H1 (cell line): ENCODE data around the gene AP3B2. TPM values are rescaled to one million over a fixed set of nuclear protein-coding genes. Genes with fewer than 3 reads are reported as not detected.

Experiments
- CTCF ChIA-PET: fragments of 300-600 bp; sonication (Branson Sonifier 250); formaldehyde crosslinking; loops from one replicate; lab custom pipeline; 2021; ENCODE audit not compliant: partially characterized antibody; lab: Charles Lee
- POLR2A ChIA-PET: fragments of 300-600 bp; sonication (Branson Sonifier 250); formaldehyde crosslinking; loops from one replicate; lab custom pipeline; 2021; ENCODE audit warnings: inconsistent platforms; ENCODE audit not compliant: partially characterized antibody; lab: Charles Lee
- DNase-seq, 2 experiments: peaks; one replicate each; pipeline versions ENCODE4 v3.0.0 to v3.0.0-alpha.2; 2010 to 2022; ENCODE audit warnings: low spot score in 2 of 2, low read depth in 1 of 2, mixed read lengths in 1 of 2
- FAIRE-seq: peaks from 2 replicates; lab custom pipeline; 2011; peaks lifted over from hg19 to GRCh38; lab: Jason Lieb, UNC
- H2AFZ ChIP-seq: 2 replicates; pipeline ENCODE4 v1.8.1; 2012; ENCODE audit warnings: low read length, inconsistent platforms
- H2AK5ac ChIP-seq: 2 replicates; pipeline ENCODE4 v1.6.1; 2013; ENCODE audit warnings: low read depth, low read length
- H2BK120ac ChIP-seq: replicated peaks from 2 replicates; pipeline ENCODE3; 2013; ENCODE audit warnings: low read depth, low read length, inconsistent platforms
- H2BK12ac ChIP-seq: 2 replicates; pipeline ENCODE4 v1.6.1; 2013; ENCODE audit warnings: low read depth, low read length
- H2BK15ac ChIP-seq: 2 replicates; pipeline ENCODE4 v1.6.1; 2013; ENCODE audit warnings: low read length
- H2BK20ac ChIP-seq: 2 replicates; pipeline ENCODE4 v1.6.1; 2013; ENCODE audit warnings: low read length
- H2BK5ac ChIP-seq: 2 replicates; pipeline ENCODE4 v1.6.1; 2013; ENCODE audit warnings: low read depth, low read length
- H3K14ac ChIP-seq: 2 replicates; pipeline ENCODE4 v1.6.1; 2013; ENCODE audit warnings: inconsistent platforms; ENCODE audit not compliant: insufficient read length
- H3K18ac ChIP-seq: 2 replicates; pipeline ENCODE4 v1.6.1; 2013; ENCODE audit warnings: low read length; ENCODE audit errors: extremely low read depth
- H3K23ac ChIP-seq: 2 replicates; pipeline ENCODE4 v1.6.1; 2013; ENCODE audit warnings: inconsistent platforms; ENCODE audit not compliant: insufficient read length
- H3K23me2 ChIP-seq: 2 replicates; pipeline ENCODE4 v1.6.1; 2013; ENCODE audit warnings: low read depth, low read length
- H3K27ac ChIP-seq: 2 replicates; pipeline ENCODE4 v1.6.1; 2011; ENCODE audit warnings: low read depth, low read length, inconsistent platforms
- H3K27me3 ChIP-seq, 4 experiments: replicated peaks in 1 of 4; 1 replicate in 1 of 4; 2 replicates in 3 of 4; pipeline versions ENCODE4 v1.6.1 to v1.8.1; 2011 to 2013; ENCODE audit warnings: low read length in 3 of 4, mild to moderate bottlenecking in 3 of 4, inconsistent platforms in 2 of 4, mixed read lengths in 2 of 4, moderate library complexity in 1 of 4; ENCODE audit not compliant: control insufficient read depth in 3 of 4, insufficient read depth in 3 of 4; ENCODE audit errors: extremely low read depth in 1 of 4
- H3K36me3 ChIP-seq, 4 experiments: 2 replicates each; pipeline versions ENCODE4 v1.6.1 to v1.8.1; 2011 to 2013; ENCODE audit warnings: mild to moderate bottlenecking in 4 of 4, low read length in 3 of 4, moderate library complexity in 2 of 4, control low read depth in 1 of 4, inconsistent platforms in 1 of 4; ENCODE audit not compliant: insufficient read depth in 4 of 4, control insufficient read depth in 2 of 4
- H3K4ac ChIP-seq: replicated peaks from 2 replicates; pipeline ENCODE3; 2013; ENCODE audit warnings: low read length, low read depth, mixed read lengths, inconsistent platforms; ENCODE audit not compliant: insufficient read length
- H3K4me1 ChIP-seq, 4 experiments: replicated peaks in 1 of 4; 1 replicate in 1 of 4; 2 replicates in 3 of 4; pipeline versions ENCODE4 v1.6.1 to v1.8.1; 2011 to 2013; ENCODE audit warnings: low read length in 3 of 4, inconsistent platforms in 2 of 4, mixed read lengths in 1 of 4; ENCODE audit not compliant: insufficient read depth in 4 of 4, control insufficient read depth in 3 of 4
- H3K4me2 ChIP-seq, 2 experiments: 2 replicates each; pipeline versions ENCODE4 v1.6.1 to v1.8.1; 2011 to 2013; ENCODE audit warnings: low read depth in 2 of 2, low read length in 2 of 2, control low read depth in 1 of 2, inconsistent platforms in 1 of 2, mild to moderate bottlenecking in 1 of 2; ENCODE audit not compliant: insufficient read depth in 1 of 2
- H3K4me3 ChIP-seq, 4 experiments: fragments of 200-600, 300-600 bp in 1 of 4; sonication (generic), shearing (Covaris generic), sonication (Bioruptor Twin) in 1 of 4; 2 replicates each; pipeline versions ENCODE4 v1.5.1 to v1.8.1; 2011 to 2016; ENCODE audit warnings: low read length in 4 of 4, low read depth in 3 of 4, control low read depth in 2 of 4, inconsistent platforms in 2 of 4, mild to moderate bottlenecking in 2 of 4, mixed read lengths in 1 of 4, moderate library complexity in 1 of 4; ENCODE audit not compliant: insufficient read depth in 2 of 4; ENCODE audit errors: extremely low read depth in 1 of 4
- H3K56ac ChIP-seq: replicated peaks from 2 replicates; pipeline ENCODE3; 2013; ENCODE audit warnings: low read depth, mild to moderate bottlenecking, mixed read lengths, low read length, inconsistent platforms; ENCODE audit not compliant: insufficient read length
- H3K79me1 ChIP-seq: 2 replicates; pipeline ENCODE4 v1.6.1; 2013; ENCODE audit warnings: low read depth, low read length, control low read depth
- H3K79me2 ChIP-seq, 2 experiments: 2 replicates each; pipeline versions ENCODE4 v1.6.1 to v1.8.1; 2012 to 2013; ENCODE audit warnings: low read length in 2 of 2, mild to moderate bottlenecking in 2 of 2, inconsistent platforms in 1 of 2; ENCODE audit not compliant: insufficient read depth in 2 of 2, control insufficient read depth in 1 of 2
- H3K9ac ChIP-seq, 4 experiments: replicated peaks in 1 of 4; 1 replicate in 1 of 4; 2 replicates in 3 of 4; pipeline versions ENCODE4 v1.6.1 to v1.8.1; 2011 to 2013; ENCODE audit warnings: low read depth in 3 of 4, low read length in 3 of 4, control low read depth in 2 of 4, mild to moderate bottlenecking in 2 of 4, moderate library complexity in 2 of 4, inconsistent platforms in 1 of 4; ENCODE audit errors: extremely low read depth in 1 of 4
- H3K9me3 ChIP-seq, 2 experiments: 2 replicates each; pipeline versions ENCODE4 v1.6.1 to v1.8.1; 2012 to 2013; ENCODE audit warnings: mild to moderate bottlenecking in 2 of 2, moderate library complexity in 2 of 2, control low read depth in 1 of 2, inconsistent platforms in 1 of 2, low read depth in 1 of 2, low read length in 1 of 2, mixed read lengths in 1 of 2; ENCODE audit not compliant: insufficient read depth in 2 of 2
- H4K20me1 ChIP-seq, 2 experiments: replicated peaks in 1 of 2; 2 replicates each; pipeline versions ENCODE3 to v1.8.1; 2011 to 2013; ENCODE audit warnings: inconsistent platforms in 2 of 2, low read length in 2 of 2, mild to moderate bottlenecking in 1 of 2; ENCODE audit not compliant: insufficient read depth in 2 of 2, control insufficient read depth in 1 of 2
- H4K5ac ChIP-seq: 2 replicates; pipeline ENCODE4 v1.6.1; 2013; ENCODE audit warnings: low read length, low read depth, mixed read lengths, inconsistent platforms; ENCODE audit not compliant: insufficient read length
- H4K8ac ChIP-seq: 2 replicates; pipeline ENCODE4 v1.8.0; 2013; ENCODE audit warnings: mild to moderate bottlenecking, moderate library complexity, low read length, inconsistent platforms; ENCODE audit not compliant: insufficient read depth; ENCODE audit errors: extremely low read depth
- H4K91ac ChIP-seq: replicated peaks from 2 replicates; pipeline ENCODE3; 2013; ENCODE audit warnings: low read length, mixed read lengths, inconsistent platforms; ENCODE audit not compliant: insufficient read length
- CREB1 ChIP-seq: IDR thresholded peaks from 2 replicates; pipeline ENCODE4 v1.6.1; 2012; ENCODE audit warnings: inconsistent platforms
- EGR1 ChIP-seq: IDR thresholded peaks from 2 replicates; pipeline ENCODE4 v1.6.1; 2011; ENCODE audit warnings: low read depth, low read length, borderline replicate concordance
- FOSL1 ChIP-seq: IDR thresholded peaks from 2 replicates; pipeline ENCODE4 v1.6.1; 2011; ENCODE audit warnings: mild to moderate bottlenecking, low read depth, low read length, moderate library complexity; ENCODE audit not compliant: insufficient read depth
- GTF2F1 ChIP-seq: IDR thresholded peaks from 2 replicates; pipeline ENCODE4 v1.6.1; 2012; ENCODE audit warnings: low read depth, low read length, improper control_type of control experiment, borderline replicate concordance
- NRF1 ChIP-seq: IDR thresholded peaks from 2 replicates; pipeline ENCODE4 v1.6.1; 2011; ENCODE audit warnings: mild to moderate bottlenecking, low read depth, low read length, improper control_type of control experiment
- POLR2AphosphoS5 ChIP-seq: IDR thresholded peaks from 2 replicates; pipeline ENCODE4 v1.6.1; 2011; ENCODE audit warnings: low read depth, low read length
- SRF ChIP-seq: IDR thresholded peaks from 2 replicates; pipeline ENCODE4 v1.6.1; 2011; ENCODE audit warnings: mild to moderate bottlenecking, low read depth, low read length, moderate library complexity
- SUZ12 ChIP-seq: fragments of 200-600 bp; sonication (generic); IDR thresholded peaks from 2 replicates; pipeline ENCODE4 v1.6.1; 2012; ENCODE audit warnings: mild to moderate bottlenecking, inconsistent platforms, low read length, moderate library complexity, mixed read lengths
- TCF12 ChIP-seq: IDR thresholded peaks from 2 replicates; pipeline ENCODE4 v1.6.1; 2011; ENCODE audit warnings: low read depth, mild to moderate bottlenecking, low read length
- TEAD4 ChIP-seq: IDR thresholded peaks from 2 replicates; pipeline ENCODE4 v1.6.1; 2012; ENCODE audit warnings: low read depth, low read length, inconsistent platforms, mixed read lengths
- YY1 ChIP-seq: IDR thresholded peaks from 2 replicates; pipeline ENCODE4 v1.6.1; 2011; ENCODE audit warnings: low read depth, mild to moderate bottlenecking, low read length
- WGBS, 2 experiments: shearing (Covaris generic) in 1 of 2; methylation state at CpG; one replicate each; pipeline versions ENCODE4 v1.1.6 to v1.1.7; 2013 to 2015; ENCODE audit warnings: low lambda C conversion rate in 2 of 2, mixed read lengths in 2 of 2, inconsistent platforms in 1 of 2, low coverage in 1 of 2, missing lambda C conversion rate in 1 of 2; ENCODE audit not compliant: insufficient replicate concordance in 2 of 2, insufficient coverage in 1 of 2, insufficient read length in 1 of 2; ENCODE audit errors: extremely low coverage in 1 of 2, missing lambda C conversion rate in 1 of 2; 5-methylcytosine and 5-hydroxymethylcytosine counted together
- polyA plus RNA-seq, 7 experiments: library from polyadenylated mRNA; depleted of rRNA in 3 of 7; stranded (reverse) in 5 of 7; unstranded in 2 of 7; fragments of >200 nt in 5 of 7; fragments of 200-250 nt in 2 of 7; gene quantifications; 1 replicate in 5 of 7; 2 replicates in 1 of 7; 4 replicates in 1 of 7; pipeline versions ENCODE4 v1.2.1 to v1.2.3, GENCODE V29; 2011 to 2013; ENCODE audit warnings: missing spikeins in 2 of 7, mixed read lengths in 2 of 7
- total RNA-seq: library from RNA; stranded (reverse); fragmentation: NEBNext Ultra II Directional; extraction: Animal tissue kit (Norgen Biotek cat#: 25700); gene quantifications from 2 replicates; pipeline ENCODE4 v1.2.1, GENCODE V29; 2021

AP3B2 gene
- total and polyA plus RNA-seq, 2 of the 8 experiments (the other 6 are each of a cell fraction or from before 2014, with no cell fraction given), result 21.8 to 25.7 TPM

DNA sequence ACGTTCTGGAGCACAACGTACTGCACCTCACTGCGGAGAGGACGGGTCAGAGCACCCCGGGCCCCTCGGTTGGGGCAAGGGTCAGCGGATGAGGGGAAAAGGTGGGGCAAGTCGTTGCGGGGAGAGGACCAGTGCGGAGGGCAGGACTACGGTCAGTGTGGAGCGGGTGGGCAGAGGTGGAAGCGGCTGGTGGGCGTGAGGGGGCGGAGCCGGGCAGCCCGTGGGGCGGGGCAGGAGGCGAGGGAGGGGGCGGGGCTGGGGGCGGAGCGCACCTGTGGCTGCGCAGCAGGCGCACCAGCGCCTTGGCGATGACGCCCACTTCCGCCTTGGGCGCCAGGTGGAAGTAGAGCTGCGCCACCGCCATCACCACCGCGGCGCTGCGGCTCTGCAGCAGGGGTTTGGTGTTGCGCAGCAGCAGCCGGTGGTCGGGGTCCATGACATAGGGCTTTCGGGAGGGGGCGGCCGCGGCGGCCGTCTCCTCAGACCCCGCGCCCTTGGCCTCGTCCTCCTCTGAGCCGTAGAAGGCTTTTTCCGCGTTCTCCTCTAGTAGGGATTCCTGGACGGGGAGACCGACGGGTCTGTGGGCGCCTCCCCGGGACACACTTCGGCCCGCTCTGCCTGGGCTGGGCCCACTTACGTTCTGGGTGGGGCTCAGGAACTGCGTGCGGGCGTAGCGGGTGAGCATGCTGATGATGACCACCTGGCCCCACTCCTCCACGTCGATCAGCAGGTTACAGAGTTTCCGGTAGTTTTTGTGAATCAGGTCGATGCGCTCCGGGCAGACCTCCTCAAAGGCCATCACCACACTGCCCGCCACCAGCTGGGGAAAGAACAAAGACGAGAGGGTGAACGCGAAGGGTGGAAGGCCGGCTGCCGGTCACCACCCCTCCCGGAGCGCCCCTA, 29.2 kb downstream of the AP3B2 start:
- ChIA-PET POLR2A (interaction anchor here (1.0 to 2.6 kb wide), 15 partner anchors 13 to 148 kb away, joined by 3 to 15 read pairs (median 5); partner anchors contain the start of genes AP3B2 and RPS17), CTCF (interaction anchor here (0.9 to 1.5 kb wide), 10 partner anchors 8 to 150 kb away, joined by 3 to 6 read pairs (median 4); partner anchors contain the start of gene CPEB1)
- H3K23me2 ChIP-seq, result peaks cover 15% of the 10 kb centered on the region; the same call in 1 of the 2 replicates
- peak overlapping the region; percentile 76 for H3K27ac ChIP-seq
- H3K4me3 ChIP-seq, result peak overlapping the region; percentile 61 to 76 (median 71)
- no peaks in the 10 kb centered on the region for H4K20me1 ChIP-seq
- H3K9me3 ChIP-seq, result no peaks in the 10 kb centered on the region
- peak overlapping the region; percentile 97; the same call in 1 of the 2 replicates for H2AFZ ChIP-seq
- peak overlapping the region in 3 of 4 experiments; percentile 49 to 82 (median 52); a peak in 6 of 7 replicates for H3K9ac ChIP-seq
- peak overlapping the region; percentile 33; the same call in 1 of the 2 replicates for H2AK5ac ChIP-seq
- H3K36me3 ChIP-seq, result no peaks in the 10 kb centered on the region
- peak overlapping the region; percentile 92 to 99 for H3K4me2 ChIP-seq
- H4K8ac ChIP-seq, result peak overlapping the region; percentile 94
- H2BK12ac ChIP-seq, result peak overlapping the region; percentile 75; the same call in 1 of the 2 replicates
- H2BK15ac ChIP-seq, result peak overlapping the region; percentile 97; the same call in 1 of the 2 replicates
- peak overlapping the region; percentile 76 for H4K5ac ChIP-seq
- H2BK20ac ChIP-seq, result no peak overlapping the region; the same call in 1 of the 2 replicates
- WGBS, 2 experiments, result 6% methylated on average over 59 of the region's 76 CpGs; no CpG with 5 or more reads in 1 of the 2 experiments
- H3K56ac ChIP-seq, result peak overlapping the region; percentile 52
- H3K4me1 ChIP-seq, result peaks cover 0 to 8% (median 3%) of the 10 kb centered on the region in 4 experiments; a peak in 4 of 7 replicates
- peak; percentile 82 to 88 for DNase-seq
- H3K79me2 ChIP-seq, result no peaks in the 10 kb centered on the region
- FAIRE-seq, result no peak
- peak overlapping the region; percentile 85 for H3K18ac ChIP-seq
- no peak overlapping the region for H2BK120ac ChIP-seq
- H3K79me1 ChIP-seq, result no peaks in the 10 kb centered on the region
- H3K4ac ChIP-seq, result peak overlapping the region; percentile 8
- peak overlapping the region; percentile 84 for H2BK5ac ChIP-seq
- peaks cover 0 to 10% (median 3%) of the 10 kb centered on the region in 4 experiments; a peak in 4 of 7 replicates for H3K27me3 ChIP-seq
- no peak overlapping the region for H3K14ac ChIP-seq
- no peak overlapping the region for H3K23ac ChIP-seq
- peak overlapping the region; percentile 87 for H4K91ac ChIP-seq
- no peak for TF ChIP-seq FOSL1
- 0 out of 2 replicates have a peak, but pooled peaks have one; percentile 25 for TF ChIP-seq TEAD4
- TF ChIP-seq GTF2F1, result no peak
- TF ChIP-seq SUZ12, result no peak
- peak; percentile 34 for TF ChIP-seq NRF1
- peak; percentile 73; the same call in 1 of the 2 replicates for TF ChIP-seq YY1
- TF ChIP-seq TCF12, result peak; percentile 42; the same call in 1 of the 2 replicates
- TF ChIP-seq SRF, result no peak
- TF ChIP-seq CREB1, result peak; percentile 82
- peak; percentile 83 for TF ChIP-seq POLR2AphosphoS5
- TF ChIP-seq EGR1, result peak; percentile 69
